ENCODE measurements around the gene ASB9. TPM values are rescaled to one million over a fixed set of nuclear protein-coding genes. Genes with fewer than 3 reads are reported as not detected.

The ASB9 gene
- total and polyA plus RNA-seq, 2 donors (not counting 3 experiments of a cell fraction or from before 2014, with no cell fraction given) = 6.5 to 7.6 TPM

DNA sequence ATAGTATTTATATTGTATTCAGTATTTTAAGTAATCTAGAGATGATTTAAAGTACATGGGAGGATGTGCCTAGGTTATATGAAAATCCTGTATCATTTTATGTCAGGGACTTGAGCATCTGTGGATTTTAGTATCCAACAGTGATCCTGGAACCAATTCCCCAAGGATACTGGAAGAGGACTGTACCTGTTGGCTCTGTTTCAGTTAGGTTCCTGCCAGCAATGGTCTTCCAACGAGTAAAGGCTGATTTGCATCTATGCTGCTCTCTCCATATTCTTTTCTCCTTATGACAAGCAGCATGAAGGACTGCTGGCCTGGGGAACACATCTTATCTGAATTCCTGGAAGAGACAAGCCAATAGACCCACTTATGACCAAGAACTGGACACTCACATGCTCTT, 34.9 kb downstream of the ASB9 start:
- no peaks in the 10 kb centered on the region for H3K36me3 ChIP-seq (ENCODE audit: control insufficient read depth in 2 of 2, extremely low read depth in 1 of 2, insufficient read depth in 2 of 2, low read length in 2 of 2)
- H3K9me3 ChIP-seq (replicated peaks; ENCODE audit: control insufficient read depth, insufficient read depth, low read length) = no peaks in the 10 kb centered on the region
- no peak overlapping the region for H2AFZ ChIP-seq (ENCODE audit: low read depth, low read length)
- intact Hi-C loops (cut with micrococcal nuclease) (no loop called here), dilution Hi-C loops (cut with MboI; ENCODE audit: extremely low pct_ligation_motif_present, low sequenced_read_pairs) (no loop called here)
- no peak overlapping the region for H3K9ac ChIP-seq (replicated peaks; ENCODE audit: extremely low read depth, insufficient read depth, low read length)
- FAIRE-seq = no peak
- H3K79me2 ChIP-seq (ENCODE audit: control insufficient read depth, insufficient read depth, low read length) = no peaks in the 10 kb centered on the region
- CTCF ChIA-PET = no interaction called here
- POLR2A ChIA-PET = no interaction called here
- no peak overlapping the region for H3K4me2 ChIP-seq (ENCODE audit: insufficient read depth, low read length)
- H3K4me1 ChIP-seq (ENCODE audit: control insufficient read depth, extremely low read depth, insufficient read depth, low read length) = no peaks in the 10 kb centered on the region
- TF ChIP-seq MYC (IDR thresholded peaks at IDR 0.05; ENCODE audit: low read depth, low read length) (no peak), JUN (IDR thresholded peaks at IDR 0.05; ENCODE audit: borderline replicate concordance, insufficient read depth, insufficient read length, low read depth) (no peak), EZH2 (IDR thresholded peaks at IDR 0.05; ENCODE audit: borderline replicate concordance, low read depth, low read length, severe bottlenecking) (no peak), GATA2 (IDR thresholded peaks at IDR 0.05; ENCODE audit: insufficient read depth, insufficient read length, low read depth, low read length) (no peak), FOS (IDR thresholded peaks at IDR 0.05; ENCODE audit: borderline replicate concordance, insufficient read depth, low read length) (no peak), POLR2AphosphoS5 (IDR thresholded peaks at IDR 0.05; ENCODE audit: insufficient read depth, low read depth, low read length) (no peak), POLR2A (IDR thresholded peaks at IDR 0.05; ENCODE audit: low read depth, low read length) (no peak)
- TF ChIP-seq, protein P1, sequence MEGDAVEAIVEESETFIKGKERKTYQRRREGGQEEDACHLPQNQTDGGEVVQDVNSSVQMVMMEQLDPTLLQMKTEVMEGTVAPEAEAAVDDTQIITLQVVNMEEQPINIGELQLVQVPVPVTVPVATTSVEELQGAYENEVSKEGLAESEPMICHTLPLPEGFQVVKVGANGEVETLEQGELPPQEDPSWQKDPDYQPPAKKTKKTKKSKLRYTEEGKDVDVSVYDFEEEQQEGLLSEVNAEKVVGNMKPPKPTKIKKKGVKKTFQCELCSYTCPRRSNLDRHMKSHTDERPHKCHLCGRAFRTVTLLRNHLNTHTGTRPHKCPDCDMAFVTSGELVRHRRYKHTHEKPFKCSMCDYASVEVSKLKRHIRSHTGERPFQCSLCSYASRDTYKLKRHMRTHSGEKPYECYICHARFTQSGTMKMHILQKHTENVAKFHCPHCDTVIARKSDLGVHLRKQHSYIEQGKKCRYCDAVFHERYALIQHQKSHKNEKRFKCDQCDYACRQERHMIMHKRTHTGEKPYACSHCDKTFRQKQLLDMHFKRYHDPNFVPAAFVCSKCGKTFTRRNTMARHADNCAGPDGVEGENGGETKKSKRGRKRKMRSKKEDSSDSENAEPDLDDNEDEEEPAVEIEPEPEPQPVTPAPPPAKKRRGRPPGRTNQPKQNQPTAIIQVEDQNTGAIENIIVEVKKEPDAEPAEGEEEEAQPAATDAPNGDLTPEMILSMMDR (IDR thresholded peaks at IDR 0.05; ENCODE audit: extremely low read depth in 1 of 2, insufficient read depth in 1 of 2, low read depth in 1 of 2, low read length in 2 of 2) = no peak
- TF ChIP-seq, protein P2, sequence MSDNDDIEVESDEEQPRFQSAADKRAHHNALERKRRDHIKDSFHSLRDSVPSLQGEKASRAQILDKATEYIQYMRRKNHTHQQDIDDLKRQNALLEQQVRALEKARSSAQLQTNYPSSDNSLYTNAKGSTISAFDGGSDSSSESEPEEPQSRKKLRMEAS (IDR thresholded peaks at IDR 0.05; ENCODE audit: insufficient read depth, insufficient read length) = no peak
- H3K27ac ChIP-seq (ENCODE audit: insufficient read depth, low read depth, low read length) = no peak overlapping the region
- no peak overlapping the region for H3K4me3 ChIP-seq (replicated peaks in 1 of 3; ENCODE audit: insufficient read depth in 1 of 3, low read depth in 1 of 3, low read length in 3 of 3)
- no peak for DNase-seq (ENCODE audit: low read depth, low spot score)
- H4K20me1 ChIP-seq (replicated peaks; ENCODE audit: control insufficient read depth, extremely low read depth, insufficient read depth, low read length) = no peaks in the 10 kb centered on the region
- no TSS peak for BruUV-seq (replicated peaks)
- H3K27me3 ChIP-seq (ENCODE audit: control insufficient read depth in 2 of 2, insufficient read depth in 2 of 2, low read length in 2 of 2) = no peaks in the 10 kb centered on the region
- H3K9me1 ChIP-seq (replicated peaks; ENCODE audit: control insufficient read depth, extremely low read depth, insufficient read depth, low read length) = no peaks in the 10 kb centered on the region

Measured in endothelial cell of umbilical vein (primary cell).